GM10266 (cell line): ENCODE data around the gene PHEX.

ENCODE experiments used
- DNase-seq: peaks from one replicate; pipeline ENCODE4 v3.0.0; 2012; ENCODE audit errors: extremely low spot score
- TF ChIP-seq, protein P1 (sequence below): IDR thresholded peaks from 2 replicates; pipeline ENCODE4 v1.5.1; 2012; ENCODE audit warnings: mild to moderate bottlenecking, low read depth; ENCODE audit not compliant: control insufficient read depth, insufficient read depth; ENCODE audit errors: missing control alignments

PHEX gene

DNA sequence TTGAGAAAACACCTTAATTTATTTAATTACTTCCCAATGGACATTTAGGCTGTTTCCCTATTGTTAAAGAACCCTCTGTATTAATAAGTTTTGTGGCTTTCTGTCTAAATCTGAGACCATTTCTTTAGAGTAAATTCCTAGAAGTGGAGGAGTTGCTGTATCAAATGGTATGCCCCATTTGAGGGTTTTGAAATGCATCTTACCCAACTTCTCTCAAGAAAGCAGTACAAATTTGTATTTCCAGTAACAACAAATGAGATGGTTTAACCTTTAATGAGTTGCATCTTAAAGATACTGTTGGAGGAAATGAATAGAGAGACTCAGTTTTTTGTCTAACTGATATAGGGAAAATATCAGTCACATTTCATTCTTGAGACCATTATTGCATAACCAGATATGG, 170.1 kb downstream of the PHEX start:
- TF ChIP-seq, protein P1, sequence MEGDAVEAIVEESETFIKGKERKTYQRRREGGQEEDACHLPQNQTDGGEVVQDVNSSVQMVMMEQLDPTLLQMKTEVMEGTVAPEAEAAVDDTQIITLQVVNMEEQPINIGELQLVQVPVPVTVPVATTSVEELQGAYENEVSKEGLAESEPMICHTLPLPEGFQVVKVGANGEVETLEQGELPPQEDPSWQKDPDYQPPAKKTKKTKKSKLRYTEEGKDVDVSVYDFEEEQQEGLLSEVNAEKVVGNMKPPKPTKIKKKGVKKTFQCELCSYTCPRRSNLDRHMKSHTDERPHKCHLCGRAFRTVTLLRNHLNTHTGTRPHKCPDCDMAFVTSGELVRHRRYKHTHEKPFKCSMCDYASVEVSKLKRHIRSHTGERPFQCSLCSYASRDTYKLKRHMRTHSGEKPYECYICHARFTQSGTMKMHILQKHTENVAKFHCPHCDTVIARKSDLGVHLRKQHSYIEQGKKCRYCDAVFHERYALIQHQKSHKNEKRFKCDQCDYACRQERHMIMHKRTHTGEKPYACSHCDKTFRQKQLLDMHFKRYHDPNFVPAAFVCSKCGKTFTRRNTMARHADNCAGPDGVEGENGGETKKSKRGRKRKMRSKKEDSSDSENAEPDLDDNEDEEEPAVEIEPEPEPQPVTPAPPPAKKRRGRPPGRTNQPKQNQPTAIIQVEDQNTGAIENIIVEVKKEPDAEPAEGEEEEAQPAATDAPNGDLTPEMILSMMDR = no peak
- no peak for DNase-seq

DNA sequence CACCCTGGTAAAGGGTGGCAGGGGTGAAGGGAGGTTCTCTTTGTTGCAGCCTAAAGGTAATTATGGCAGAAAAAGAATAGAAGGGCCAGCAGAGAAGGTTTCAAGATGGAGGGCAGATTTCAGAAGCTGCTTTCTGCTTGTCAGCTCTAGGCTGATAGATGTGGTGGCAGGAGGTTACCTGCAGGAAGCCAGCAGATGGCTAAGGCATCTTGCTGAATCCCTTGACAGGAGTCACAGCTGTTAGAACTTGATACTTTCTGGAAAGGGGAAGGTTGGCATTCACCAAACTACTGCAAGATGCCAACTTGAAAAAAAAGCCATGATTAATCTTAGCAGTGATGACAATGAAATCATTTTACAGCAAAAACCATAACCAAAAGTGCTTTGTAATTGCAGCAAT, 171.1 kb downstream of the PHEX start:
- DNase-seq = no peak
- TF ChIP-seq, protein P1 = no peak

DNA sequence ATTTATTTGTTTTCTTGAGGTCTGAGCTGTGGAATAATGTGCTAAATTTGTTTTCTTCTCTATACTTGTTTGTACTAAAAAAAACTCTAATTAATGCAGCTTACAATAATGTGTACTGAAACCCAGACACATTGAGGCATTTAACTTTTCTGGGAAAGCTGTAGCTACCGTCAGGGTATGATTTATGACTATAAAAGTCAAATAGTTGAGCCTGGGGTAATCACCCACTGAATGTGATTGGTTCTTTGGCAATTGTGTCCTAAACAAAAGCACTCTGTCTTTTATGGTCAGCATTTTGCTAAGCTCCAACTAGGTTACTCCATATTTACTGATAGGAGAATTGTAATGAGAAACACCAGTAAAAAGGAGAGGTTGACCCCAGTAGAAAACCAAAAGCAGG, 174.7 kb downstream of the PHEX start:
- TF ChIP-seq, protein P1 = no peak
- no peak for DNase-seq

DNA sequence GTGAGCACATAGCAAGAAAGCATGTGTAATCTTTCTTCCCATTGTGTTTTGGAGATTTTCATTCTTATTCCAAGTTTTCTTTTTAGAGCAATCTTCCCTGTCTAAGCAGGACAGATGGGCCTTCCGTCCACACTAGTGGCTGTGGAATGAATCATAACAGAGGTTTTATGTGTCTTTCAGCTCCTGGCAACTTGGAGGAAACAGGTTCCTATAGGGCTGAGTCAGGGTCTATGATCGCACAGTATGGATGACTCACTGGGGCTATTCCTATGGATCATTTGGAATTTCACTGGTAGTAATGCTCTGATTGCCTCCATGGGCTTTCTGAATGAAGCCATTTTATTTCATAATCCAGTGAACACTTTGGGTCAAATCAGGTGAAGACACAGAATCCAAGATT, 188.8 kb downstream of the PHEX start:
- no peak for DNase-seq

DNA sequence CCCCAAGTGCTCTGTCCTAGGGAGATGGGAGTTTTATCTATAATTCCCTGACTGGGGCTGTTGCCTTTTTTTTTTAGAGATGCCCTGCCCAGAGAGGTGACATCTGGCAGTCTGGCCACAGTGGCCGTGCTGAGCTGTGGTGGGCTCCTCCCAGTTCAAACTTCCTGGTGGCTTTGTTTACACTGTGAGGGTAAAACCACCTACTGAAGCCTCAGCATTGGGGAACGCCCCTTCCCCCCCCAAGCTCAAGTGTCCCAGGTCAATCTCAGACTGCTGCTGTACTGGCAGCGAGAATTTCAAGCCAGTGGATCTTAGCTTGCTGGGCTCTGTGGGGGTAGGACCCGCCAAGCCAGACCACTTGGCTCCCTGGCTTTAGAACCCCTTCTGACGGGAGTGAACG, 202.3 kb downstream of the PHEX start:
- no peak for DNase-seq
- TF ChIP-seq, protein P1 = no peak

More for the DNA sequence above, 188.8 kb downstream of the PHEX start:
- TF ChIP-seq, protein P1 = no peak

DNA sequence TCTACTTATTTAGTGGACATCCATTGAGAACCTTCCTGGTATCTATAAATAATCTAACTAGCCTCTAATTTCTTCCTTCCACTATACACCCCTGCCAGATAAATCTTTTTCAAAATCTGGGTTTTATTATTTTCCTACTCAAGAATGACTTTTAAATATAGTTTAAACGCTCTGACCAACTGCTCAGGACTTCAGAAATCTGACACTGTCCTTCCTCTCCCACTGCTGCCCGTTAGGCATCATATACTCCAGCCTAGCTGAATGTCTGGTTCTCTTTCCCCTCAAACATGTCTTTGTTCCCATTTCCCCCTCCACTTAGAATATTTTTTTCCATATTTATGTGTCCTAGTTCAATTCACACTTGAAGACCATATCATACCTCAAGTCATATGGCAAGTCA, 205.4 kb downstream of the PHEX start:
- TF ChIP-seq, protein P1 = no peak
- DNase-seq = no peak

DNA sequence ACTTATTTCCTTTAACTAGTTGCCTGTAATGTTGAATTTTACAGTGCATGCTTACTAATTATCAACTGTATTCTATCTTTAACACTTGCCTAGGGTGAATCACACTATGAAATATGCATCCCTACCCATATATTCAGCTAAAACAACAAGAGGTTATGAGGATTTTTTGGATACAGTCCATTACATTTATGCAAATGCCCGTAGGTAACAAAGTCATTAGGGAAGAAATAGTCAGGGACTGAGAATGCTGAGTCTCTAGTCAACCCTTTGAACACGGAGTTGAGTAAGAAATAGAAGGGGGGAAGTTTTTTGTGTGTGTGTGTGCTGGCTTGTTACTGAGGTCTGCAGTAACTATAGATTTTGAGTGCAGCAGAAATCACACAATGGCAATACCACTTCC, 214.5 kb downstream of the PHEX start:
- DNase-seq = no peak
- TF ChIP-seq, protein P1 = no peak
